ENCODE results near the gene PROM1. TPM values are rescaled to one million over a fixed set of nuclear protein-coding genes. Genes with fewer than 3 reads are reported as not detected.

PROM1 gene
- total RNA-seq, 1 donor from 2014 or later, result 3.5 TPM

DNA sequence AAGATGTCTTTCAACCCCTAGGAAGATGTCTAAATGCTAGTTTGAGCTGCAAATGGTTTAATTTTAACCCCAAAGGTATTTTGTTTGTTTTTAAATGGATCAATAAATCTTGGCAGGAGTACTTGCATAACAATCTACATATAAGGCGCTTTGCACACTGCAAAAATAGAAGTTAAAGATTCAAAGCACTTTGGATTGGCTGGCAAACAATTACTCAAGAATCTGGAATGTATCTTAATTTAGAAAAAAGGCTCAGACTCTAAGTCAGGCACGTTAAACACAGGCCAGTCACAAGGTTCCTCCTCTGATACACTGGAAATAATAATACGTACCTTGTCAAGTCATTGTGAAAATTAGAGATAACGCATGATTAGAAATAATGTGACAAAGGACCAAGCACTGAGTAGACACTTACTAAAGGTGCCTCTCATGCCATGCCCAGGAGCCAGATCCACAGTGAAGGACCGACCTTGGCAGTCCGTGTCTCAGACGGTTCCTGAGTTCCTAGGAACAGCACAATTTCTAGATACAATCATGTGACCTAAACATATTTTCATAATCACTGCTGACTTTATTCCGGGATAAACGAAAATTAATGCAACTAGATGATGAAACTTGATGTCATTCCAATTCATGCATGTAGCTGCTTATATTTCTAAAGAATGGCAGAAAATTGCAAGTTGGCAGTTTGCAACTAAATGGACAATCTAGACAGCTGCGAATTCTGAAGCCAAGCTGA, 49.6 kb downstream of the PROM1 start:
- DNase-seq (ENCODE audit: missing footprints) (no peak), ATAC-seq (no peak)
- intact Hi-C loops (cut with DNase I), result no loop called here

DNA sequence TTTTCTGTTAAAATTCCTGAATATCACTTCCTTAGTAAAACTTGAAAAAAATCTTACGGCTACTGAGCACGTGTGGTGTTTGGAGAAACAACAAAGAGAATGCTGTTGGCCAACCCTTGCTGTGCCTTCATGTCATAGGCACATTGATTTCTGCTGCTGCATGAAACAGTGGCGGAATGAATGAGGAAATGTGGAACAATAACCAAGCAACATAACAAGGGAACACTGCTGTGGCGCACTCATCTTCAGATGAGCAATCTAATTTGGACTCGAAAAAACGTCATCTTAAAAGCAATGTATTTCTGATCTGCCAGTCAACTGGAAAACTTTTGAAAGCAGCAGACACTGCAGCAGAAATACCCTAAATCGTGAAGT, 51.4 kb downstream of the PROM1 start:
- intact Hi-C loops (cut with DNase I), result no loop called here

DNA sequence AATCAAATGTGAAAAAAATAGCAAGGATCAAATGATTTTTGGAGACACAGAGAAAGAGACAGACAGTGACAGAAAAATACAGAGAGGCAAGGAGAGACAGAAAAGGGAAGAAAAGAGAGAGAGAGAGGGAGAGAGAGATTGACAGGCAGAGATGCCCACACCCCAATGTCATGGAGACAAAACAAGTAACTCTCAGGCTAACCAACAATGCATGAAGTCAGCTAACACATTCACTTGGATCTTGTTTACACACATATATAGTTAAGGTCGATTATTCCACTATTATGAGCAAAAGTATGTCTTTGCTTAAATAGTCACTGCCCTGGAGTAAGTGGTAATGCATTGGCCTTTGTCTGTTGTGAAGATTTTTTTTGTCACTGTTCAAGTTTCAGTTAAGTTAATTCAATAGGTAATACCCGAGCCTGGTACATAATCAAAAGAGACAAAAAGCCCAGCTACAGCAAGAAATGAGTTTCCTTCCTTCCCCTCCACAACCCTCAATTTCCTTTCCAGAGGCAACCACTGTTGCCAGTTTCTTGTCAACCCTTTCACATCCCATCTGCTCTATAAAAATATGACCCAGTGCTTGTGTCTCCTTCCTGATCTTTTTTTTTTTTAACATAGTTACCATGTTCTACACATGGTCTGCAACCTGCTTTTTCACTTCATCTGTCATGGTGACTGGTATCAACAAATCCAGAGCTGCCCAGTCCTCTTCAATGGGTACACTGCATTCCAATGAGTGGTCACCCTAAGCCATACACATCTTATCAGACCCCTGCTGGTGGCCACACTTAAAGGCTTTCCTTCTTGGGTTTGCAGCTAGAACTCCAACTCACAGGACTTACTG, 52.1 kb downstream of the PROM1 start:
- no peak for ATAC-seq
- intact Hi-C loops (cut with DNase I), result no loop called here
- no peak for DNase-seq (ENCODE audit: missing footprints)

More for the DNA sequence above, 51.4 kb downstream of the PROM1 start:
- ATAC-seq (no peak), DNase-seq (ENCODE audit: missing footprints) (no peak)

DNA sequence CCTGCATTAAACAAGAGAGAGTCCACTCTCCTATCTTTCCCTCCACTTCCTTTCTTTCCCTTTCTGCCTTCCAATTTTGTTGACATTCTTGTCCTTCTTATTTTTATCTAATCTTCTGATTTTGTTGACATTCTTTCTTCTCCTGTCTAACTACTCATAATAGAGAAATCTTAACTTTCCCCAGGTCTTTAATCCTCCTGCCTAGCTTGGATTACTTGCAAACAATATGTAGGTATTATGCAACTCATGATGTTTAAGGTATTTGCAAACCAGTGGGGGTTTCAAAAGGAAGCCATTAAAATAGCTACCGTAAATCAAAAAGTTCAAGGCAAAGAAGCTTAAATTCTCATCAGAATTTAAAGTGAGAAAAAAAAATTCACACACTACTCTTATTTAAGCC, 53.9 kb downstream of the PROM1 start:
- no peak for ATAC-seq
- intact Hi-C loops (cut with DNase I), result no loop called here

DNA sequence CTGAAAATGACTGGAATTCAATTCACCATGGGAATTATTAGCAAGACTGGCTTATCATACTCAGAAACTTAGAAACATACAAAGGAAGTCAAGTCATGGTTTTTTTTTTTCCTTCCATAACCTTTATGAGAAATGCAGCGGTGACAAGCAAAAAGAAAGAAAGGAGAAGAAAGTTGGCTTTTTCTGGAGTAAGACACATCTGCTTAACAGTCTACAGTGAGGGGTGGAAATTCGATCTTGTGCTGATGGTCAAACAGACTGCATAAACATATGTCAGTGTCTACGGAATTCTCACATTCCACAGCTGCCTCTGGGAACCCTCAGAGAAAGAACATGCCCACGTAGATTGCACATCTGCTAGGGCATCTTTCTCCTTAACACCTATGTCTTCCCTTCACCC, 54.6 kb downstream of the PROM1 start:
- ATAC-seq (no peak), DNase-seq (ENCODE audit: missing footprints) (no peak)
- intact Hi-C loops (cut with DNase I), result no loop called here

More for the DNA sequence above, 53.9 kb downstream of the PROM1 start:
- no peak for DNase-seq (ENCODE audit: missing footprints)

DNA sequence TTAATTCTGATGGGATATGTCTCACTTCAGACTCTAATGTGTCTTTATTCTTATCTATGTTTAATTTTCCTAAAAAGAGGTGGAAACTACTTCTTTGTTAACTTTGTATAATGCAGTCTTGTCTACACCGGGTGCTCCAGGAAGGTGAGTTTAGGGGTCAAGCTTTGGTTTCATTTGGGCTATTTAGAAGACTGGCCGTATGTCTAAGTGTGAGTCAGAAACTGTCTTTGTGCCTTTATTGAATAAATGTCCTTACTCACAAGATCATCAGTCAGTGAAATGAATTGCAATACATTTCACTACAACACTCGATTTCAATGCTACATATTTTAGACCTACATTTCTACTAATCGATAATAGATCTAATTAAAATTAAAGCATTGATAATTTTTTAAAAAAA, 56.2 kb downstream of the PROM1 start:
- DNase-seq (ENCODE audit: missing footprints), result no peak
- no peak for ATAC-seq
- intact Hi-C loops (cut with DNase I), result loop anchor here (2.0 kb wide), 1 partner anchor 171 kb away; no protein-coding TSS in a partner anchor

DNA sequence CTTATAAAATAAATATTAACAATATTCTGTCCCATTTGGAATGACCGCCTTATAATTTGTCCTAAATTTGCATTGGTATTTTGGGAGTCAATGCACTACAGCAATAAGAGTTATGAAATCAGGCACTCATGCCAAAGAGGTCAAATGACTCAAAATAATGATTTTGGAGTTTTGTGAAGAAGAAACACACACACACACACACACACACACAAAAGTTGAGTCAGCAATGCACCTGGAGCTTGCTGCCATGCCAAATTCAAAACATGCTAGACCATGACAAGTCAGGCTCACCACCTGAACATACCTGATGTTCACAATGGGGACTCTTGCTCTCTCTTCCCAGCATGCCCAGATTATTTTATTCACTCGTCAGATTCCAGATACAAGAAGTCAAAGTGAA, 56.7 kb downstream of the PROM1 start:
- intact Hi-C loops (cut with DNase I), result loop anchor here (2.0 kb wide), 1 partner anchor 172 kb away; no protein-coding TSS in a partner anchor
- DNase-seq (ENCODE audit: missing footprints), result no peak
- ATAC-seq, result no peak

DNA sequence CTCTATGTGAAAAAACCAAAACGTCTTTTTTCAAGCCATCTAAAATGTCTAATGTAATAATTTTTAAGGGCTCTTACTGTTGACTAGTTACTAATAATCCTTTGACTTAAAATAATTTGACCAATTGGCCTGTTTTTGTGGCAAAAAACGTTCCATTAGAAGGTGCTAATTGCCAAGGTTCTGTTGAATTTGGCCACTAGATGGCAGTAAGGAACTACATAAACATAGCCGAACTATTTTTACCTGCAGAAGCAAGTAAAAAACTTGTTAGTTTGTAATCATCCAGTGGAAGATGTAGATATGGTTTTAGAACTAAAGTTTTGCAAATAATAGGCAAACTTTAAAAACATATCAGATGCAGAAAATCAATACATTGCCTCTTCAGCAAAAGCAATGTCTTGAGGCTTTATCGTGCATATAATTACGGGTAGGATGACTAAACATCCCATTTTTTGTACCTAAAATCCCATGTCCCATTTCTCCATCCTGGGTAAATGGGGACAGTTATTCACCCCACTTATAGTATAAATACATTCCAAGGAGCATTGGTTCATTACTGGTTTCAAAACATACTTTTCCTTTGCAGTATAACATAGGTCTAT, 57.6 kb downstream of the PROM1 start:
- DNase-seq (ENCODE audit: missing footprints) (no peak), ATAC-seq (no peak)
- intact Hi-C loops (cut with DNase I), result loop anchor here (1.0 to 2.0 kb wide), 2 partner anchors 173 to 239 kb away; no protein-coding TSS in a partner anchor

DNA sequence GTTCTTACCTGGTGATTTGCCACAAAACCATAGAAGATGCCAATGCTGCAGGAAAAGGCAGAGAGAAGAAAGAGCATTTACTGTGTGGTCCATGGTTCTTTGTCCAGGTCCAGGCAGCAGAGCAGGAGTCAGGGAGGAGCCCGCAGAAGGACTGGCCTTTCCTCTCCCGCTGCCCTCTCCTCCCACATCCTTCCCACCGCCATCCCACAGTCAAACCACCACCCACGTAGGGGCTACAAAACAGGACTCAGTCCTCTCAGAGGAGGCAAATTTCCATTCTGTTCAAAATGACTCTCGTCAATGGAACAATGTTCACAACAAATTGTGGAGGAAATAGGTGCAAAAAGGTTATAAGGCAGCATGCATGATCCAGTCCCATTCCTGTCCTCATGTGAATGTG, 58.6 kb downstream of the PROM1 start:
- intact Hi-C loops (cut with DNase I), result no loop called here
- DNase-seq (ENCODE audit: missing footprints) (no peak), ATAC-seq (no peak)

DNA sequence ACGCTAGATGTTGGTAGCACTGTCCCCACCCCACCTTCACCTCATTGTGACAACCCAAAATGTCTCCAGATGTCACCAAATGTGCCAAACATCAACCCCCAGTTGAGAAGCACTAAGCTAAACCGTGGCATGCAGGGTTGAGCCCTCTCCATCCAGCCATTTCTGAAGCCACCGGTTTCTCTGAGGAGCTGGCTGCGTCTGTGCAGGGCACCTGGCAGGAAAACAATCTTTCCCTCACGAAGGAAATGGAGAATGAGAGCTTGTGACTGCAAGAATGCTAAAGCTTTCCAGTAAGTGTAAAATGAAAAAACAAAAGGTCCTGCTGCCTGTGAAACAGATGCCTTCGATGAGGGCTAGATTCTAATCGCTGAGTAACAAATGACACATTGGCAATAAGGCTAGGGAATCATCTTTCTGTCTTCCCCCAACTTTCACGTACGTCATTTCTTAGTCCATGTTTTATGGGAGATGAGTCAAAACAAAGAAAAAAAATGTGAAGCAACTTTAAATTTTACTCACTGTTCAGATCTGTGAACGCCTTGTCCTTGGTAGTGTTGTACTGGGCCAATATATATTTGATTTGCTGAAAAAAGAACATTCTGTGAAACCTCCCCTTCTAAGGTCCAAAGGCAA, 59.9 kb downstream of the PROM1 start:
- DNase-seq (ENCODE audit: missing footprints) (no peak), ATAC-seq (no peak)
- intact Hi-C loops (cut with DNase I), result no loop called here

DNA sequence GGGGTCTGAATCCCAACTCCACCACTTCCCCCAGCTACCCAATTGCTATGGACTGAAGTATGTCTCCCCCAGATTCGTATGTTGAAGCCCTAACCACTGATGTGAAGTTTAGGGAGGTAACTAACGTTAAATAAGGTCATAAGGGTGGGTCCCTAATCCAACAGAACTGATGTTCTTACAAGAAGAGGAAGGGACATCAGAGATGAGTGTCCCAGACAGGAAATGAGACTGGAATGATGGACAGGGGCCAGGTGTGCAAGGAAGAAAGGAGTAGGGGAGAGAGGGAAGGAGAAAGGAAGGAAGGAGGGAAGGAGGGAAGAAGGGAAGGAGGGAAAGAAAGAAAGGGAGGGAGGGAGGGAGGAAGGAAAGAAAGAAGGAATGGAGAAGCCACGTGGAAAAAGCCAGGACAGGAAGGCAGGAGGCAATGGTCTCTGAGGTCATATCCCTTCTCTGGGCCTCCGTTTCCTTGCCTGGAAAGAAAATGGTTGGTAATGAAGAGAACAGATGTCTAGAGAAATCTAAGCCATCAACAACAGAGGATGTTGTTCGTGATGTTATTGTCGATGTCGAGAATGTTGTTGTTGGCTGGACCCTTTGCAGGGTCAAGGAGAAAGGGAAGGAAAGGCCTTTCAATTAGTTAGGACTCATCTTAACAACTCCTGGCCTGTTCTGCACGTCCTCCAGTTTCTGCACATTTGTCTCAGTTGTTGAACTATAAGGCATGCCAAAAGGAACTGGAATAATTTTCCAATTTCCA, 61.8 kb downstream of the PROM1 start:
- DNase-seq (ENCODE audit: missing footprints) (no peak), ATAC-seq (peak; percentile 54)
- intact Hi-C loops (cut with DNase I), result no loop called here

DNA sequence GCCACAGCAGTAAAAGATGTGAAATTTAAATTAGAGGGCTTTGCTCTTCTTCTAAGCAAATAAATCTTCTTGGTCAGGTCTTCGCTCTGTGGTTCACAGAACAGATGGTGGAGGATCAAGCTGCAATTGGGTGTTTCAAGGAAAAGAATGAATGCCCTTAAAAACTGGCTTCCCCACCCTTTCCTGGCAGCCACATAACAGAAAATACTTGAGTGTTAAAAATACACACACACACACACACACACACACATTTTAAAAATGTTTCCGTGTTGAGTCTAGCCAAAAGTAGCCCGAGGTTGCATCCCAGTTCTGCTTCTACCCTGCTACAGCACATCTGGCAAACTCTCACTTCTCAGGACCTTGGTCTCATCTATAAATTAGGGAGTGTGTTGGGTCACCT, 64.2 kb downstream of the PROM1 start:
- DNase-seq (ENCODE audit: missing footprints), result no peak
- no peak for ATAC-seq
- intact Hi-C loops (cut with DNase I), result no loop called here

DNA sequence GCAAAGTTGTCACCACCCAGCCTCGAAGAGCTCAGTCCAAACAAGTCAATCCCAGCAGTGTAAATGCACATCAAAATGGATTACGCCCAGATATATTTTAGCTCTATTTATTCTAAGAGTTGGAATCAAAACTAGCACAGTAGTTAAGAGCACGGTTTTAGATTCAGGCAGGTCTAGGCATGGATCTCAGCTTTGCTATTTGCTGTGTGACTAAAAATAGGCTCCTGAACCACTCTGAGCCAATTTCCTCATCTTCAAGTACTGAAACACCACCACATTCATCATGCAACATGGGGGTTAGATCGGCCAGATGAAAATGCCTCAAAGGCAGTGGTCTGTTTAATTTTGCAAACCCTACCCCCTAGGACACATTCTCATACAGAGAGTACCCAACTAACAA, 65.0 kb downstream of the PROM1 start:
- intact Hi-C loops (cut with DNase I), result no loop called here
- DNase-seq (ENCODE audit: missing footprints), result no peak
- ATAC-seq, result no peak

DNA sequence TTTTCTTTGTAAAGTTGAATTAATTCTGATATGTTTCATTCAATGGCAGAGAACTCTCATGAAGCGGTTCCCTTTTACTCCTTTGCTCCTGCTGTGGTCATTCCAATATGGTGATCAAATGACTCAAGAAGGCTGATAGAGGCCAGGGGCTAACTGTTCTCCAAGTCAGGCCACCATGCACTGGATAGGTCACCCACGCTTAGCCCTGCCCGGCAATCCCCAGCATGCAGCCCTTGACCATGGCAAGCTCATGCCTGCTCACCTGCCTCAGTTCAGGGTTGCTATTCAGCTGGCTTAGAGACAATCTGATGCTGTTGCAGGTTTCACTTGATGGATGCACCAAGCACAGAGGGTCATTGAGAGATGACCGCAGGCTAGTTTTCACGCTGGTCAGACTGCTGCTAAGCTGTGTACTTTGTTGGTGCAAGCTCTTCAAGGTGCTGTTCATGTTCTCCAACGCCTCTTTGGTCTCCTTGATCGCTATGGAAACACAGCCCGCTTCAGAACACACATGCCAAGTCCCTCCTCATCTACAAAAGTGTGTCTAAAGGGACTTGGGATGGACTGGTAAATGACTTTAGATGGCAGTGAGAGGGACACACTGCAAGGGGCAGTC, 65.7 kb downstream of the PROM1 start:
- intact Hi-C loops (cut with DNase I), result no loop called here
- DNase-seq (ENCODE audit: missing footprints) (no peak), ATAC-seq (no peak)

DNA sequence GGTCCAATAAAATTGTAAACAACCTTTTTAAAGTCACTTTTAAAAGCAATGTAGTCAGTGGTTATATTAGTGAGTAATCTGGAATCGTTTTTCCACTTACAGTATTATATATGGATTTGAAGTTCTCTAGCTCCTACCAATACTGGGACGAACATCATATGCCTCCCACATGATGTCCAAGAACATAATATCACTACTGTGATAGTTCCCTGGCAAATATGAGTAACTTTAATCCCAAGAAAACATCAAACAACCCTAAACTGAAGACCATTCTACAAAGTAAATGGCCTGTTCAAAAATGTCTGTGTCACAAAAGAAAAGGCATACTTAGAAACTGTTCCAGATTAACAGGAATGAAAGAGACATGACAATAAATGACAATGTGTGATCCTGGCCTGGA, 67.3 kb downstream of the PROM1 start:
- ATAC-seq, result no peak
- DNase-seq (ENCODE audit: missing footprints), result no peak
- intact Hi-C loops (cut with DNase I), result no loop called here

DNA sequence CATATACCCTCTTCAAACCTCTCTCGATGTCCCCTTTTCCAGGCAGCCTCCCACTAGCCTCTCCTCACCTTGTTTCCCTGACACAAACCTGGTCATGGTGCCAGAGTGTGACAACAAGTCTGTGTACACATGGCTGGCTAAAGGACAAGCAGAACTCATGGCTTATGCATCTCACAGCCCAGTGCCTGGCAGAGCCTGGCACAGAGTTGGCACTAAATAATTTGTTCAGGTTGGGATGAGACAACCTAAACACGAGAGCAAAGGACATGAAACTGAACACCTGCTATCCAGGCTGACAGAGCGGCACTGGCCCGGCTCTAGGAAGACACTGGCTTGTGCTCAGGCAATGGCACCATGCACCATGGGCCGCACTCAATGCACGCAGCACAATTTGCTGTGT, 72.7 kb downstream of the PROM1 start:
- intact Hi-C loops (cut with DNase I), result no loop called here
- DNase-seq (ENCODE audit: missing footprints), result no peak
- no peak for ATAC-seq

DNA sequence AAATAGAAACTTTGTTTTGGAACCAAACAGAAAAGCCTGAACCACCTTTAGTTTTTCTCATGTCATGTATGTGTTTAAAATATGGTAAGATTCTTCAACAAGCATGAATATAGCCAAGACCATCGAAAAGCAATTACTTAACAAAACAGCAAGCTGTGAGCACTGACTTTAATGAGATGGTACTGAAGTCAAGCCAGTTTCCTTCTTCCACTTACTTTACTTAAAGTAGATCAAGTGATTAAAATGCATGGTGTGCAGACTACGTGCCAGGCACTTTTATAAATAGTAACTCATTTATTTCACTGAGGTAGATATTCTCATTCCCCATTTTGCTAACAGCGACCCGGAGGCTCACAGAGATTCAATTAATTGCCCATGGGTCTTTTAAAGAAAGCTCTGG, 74.7 kb downstream of the PROM1 start:
- ATAC-seq (no peak), DNase-seq (ENCODE audit: missing footprints) (no peak)
- intact Hi-C loops (cut with DNase I), result no loop called here

DNA sequence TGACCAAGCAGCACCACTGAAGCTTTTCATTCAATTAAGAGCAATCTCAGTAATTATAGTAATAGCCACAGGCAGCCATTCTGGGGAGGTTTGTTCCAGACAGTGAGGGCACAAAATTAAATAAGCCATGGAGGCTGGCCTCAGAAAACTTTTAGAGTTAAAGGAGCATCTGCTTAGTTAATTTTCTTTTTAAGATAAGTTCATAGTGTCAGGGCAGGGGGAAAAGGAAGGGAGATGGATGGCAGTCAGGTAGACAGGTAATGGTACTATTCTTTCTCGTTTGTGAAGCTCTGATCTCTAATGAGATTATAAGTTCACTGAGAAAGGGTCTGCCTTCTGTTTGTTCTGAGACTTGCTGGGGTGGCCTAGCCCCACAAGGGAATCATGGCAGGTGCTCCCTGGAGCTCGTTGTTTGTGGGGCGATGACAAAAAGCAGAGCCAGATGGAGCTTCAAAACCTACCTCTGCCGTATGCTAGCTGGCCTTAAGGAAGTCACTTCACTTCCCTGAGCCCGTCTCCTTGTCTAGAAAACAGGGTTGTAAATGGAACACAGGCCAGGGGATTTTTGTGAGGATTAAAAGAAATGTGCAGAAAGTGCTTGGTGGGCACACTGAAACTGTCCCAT, 76.2 kb downstream of the PROM1 start:
- ATAC-seq (no peak), DNase-seq (ENCODE audit: missing footprints) (no peak)
- intact Hi-C loops (cut with DNase I), result no loop called here

Data from Right ventricle myocardium inferior (tissue), 1 donor.